IPS DF 4.7 (cell line): ENCODE data around the gene MAPK11.

Experiments used
- DNase-seq: peaks from one replicate; pipeline ENCODE4 v3.0.0-alpha.2; 2013; ENCODE audit warnings: low spot score; ENCODE audit errors: extremely low read depth

Gene MAPK11

GRCh38 chr22:50296658-50297490 is 26.7 kb upstream of the MAPK11 start:
- no peak for DNase-seq

GRCh38 chr22:50294319-50294656 is 24.1 kb upstream of the MAPK11 start:
- DNase-seq, result no peak

GRCh38 chr22:50293441-50294318 is 23.5 kb upstream of the MAPK11 start:
- DNase-seq, result no peak

- DNase-seq, result no peak
These were observed 22.7 kb upstream of the MAPK11 start for GRCh38 chr22:50292643-50293440.

- DNase-seq, result no peak
These were observed 19.9 kb upstream of the MAPK11 start for GRCh38 chr22:50289942-50290630.

- no peak for DNase-seq
These were observed 19.2 kb upstream of the MAPK11 start for GRCh38 chr22:50289151-50289941.

GRCh38 chr22:50287731-50288130 is 17.6 kb upstream of the MAPK11 start:
- no peak for DNase-seq

GRCh38 chr22:50286701-50287318 is 16.6 kb upstream of the MAPK11 start:
- no peak for DNase-seq

GRCh38 chr22:50286275-50286674 is 16.1 kb upstream of the MAPK11 start:
- no peak for DNase-seq

GRCh38 chr22:50285568-50286229 is 15.5 kb upstream of the MAPK11 start:
- no peak for DNase-seq

GRCh38 chr22:50284479-50284878 is 14.3 kb upstream of the MAPK11 start:
- no peak for DNase-seq

- no peak for DNase-seq
These were observed 13.6 kb upstream of the MAPK11 start for GRCh38 chr22:50283821-50284220.

- no peak for DNase-seq
These were observed 12.4 kb upstream of the MAPK11 start for GRCh38 chr22:50282361-50283155.

- no peak for DNase-seq
These were observed 11.8 kb upstream of the MAPK11 start for GRCh38 chr22:50281957-50282356.

GRCh38 chr22:50281384-50281760 is 11.2 kb upstream of the MAPK11 start:
- no peak for DNase-seq

GRCh38 chr22:50280708-50281383 is 10.7 kb upstream of the MAPK11 start:
- DNase-seq, result no peak

- DNase-seq, result no peak
These were observed 10.0 kb upstream of the MAPK11 start for GRCh38 chr22:50280022-50280707.
